Thymus (tissue), 11 donors: ENCODE results near the gene KRTAP10-12. TPM values are rescaled to one million over a fixed set of nuclear protein-coding genes. Genes with fewer than 3 reads are reported as not detected.

ENCODE experiments used
- DNase-seq, 9 donors: peaks; one replicate each; pipeline ENCODE4 v3.0.0-alpha.2; 2013; ENCODE audit warnings: low spot score in 9 of 9, low read depth in 6 of 9, missing footprints in 1 of 9
- H3K27ac ChIP-seq, 2 donors: one replicate each; pipeline ENCODE4 v1.5.1; 2013; ENCODE audit warnings: control low read depth in 1 of 2, low read depth in 1 of 2, low read length in 1 of 2, mild to moderate bottlenecking in 1 of 2, moderate library complexity in 1 of 2
- H3K27me3 ChIP-seq, 2 donors: one replicate each; pipeline ENCODE4 v1.5.1; 2013; ENCODE audit warnings: low read length in 1 of 2; ENCODE audit not compliant: control insufficient read depth in 2 of 2, insufficient read depth in 1 of 2
- H3K36me3 ChIP-seq, 2 donors: one replicate each; pipeline ENCODE4 v1.5.1; 2013; ENCODE audit warnings: low read length in 1 of 2, mild to moderate bottlenecking in 1 of 2, moderate library complexity in 1 of 2; ENCODE audit not compliant: control insufficient read depth in 2 of 2, insufficient read depth in 2 of 2
- H3K4me1 ChIP-seq, 2 donors: one replicate each; pipeline ENCODE4 v1.5.1; 2013; ENCODE audit warnings: low read length in 2 of 2; ENCODE audit not compliant: control insufficient read depth in 2 of 2, insufficient read depth in 2 of 2
- H3K4me3 ChIP-seq, 2 donors: one replicate each; pipeline ENCODE4 v1.5.1; 2013; ENCODE audit warnings: low read length in 2 of 2, control low read depth in 1 of 2, mild to moderate bottlenecking in 1 of 2
- H3K9me3 ChIP-seq, 2 donors: one replicate each; pipeline ENCODE4 v1.5.1; 2013; ENCODE audit warnings: low read length in 1 of 2, mild to moderate bottlenecking in 1 of 2; ENCODE audit not compliant: control insufficient read depth in 2 of 2, insufficient read depth in 1 of 2
- WGBS: extraction: QIAGEN DNeasy Blood & Tissue Kit; methylation state at CpG from one replicate; pipeline ENCODE4 v1.1.7; 2013; 5-methylcytosine and 5-hydroxymethylcytosine counted together
- polyA plus RNA-seq: library from polyadenylated mRNA; stranded (reverse); fragments of 200-250 nt; gene quantifications from one replicate; pipeline ENCODE4 v1.2.3, GENCODE V29; 2013
- total RNA-seq: library from RNA; stranded (reverse); fragments of 120-200 nt; gene quantifications from one replicate; pipeline ENCODE4 v1.2.4, GENCODE V29; 2013
- donor health status: healthy.

Gene KRTAP10-12
- total and polyA plus RNA-seq, 2 donors: not detected

GRCh38 chr21:44712203-44713028 is 15.4 kb downstream of the KRTAP10-12 start:
- Histone ChIP-seq H3K4me3 (no peak overlapping the region), H3K27me3 (peaks cover 67 to 91% of the 10 kb centered on the region in 2 donors), H3K4me1 (peaks cover 0 to 5% of the 10 kb centered on the region in 2 donors), H3K27ac (no peak overlapping the region), H3K9me3 (peaks cover 0 to 4% of the 10 kb centered on the region in 2 donors), H3K36me3 (no peaks in the 10 kb centered on the region)
- 13% methylated on average over 22 of the region's 22 CpGs for WGBS
- DNase-seq: no peak

- no peaks in the 10 kb centered on the region for H3K36me3 ChIP-seq
- no peak overlapping the region for H3K4me3 ChIP-seq
- H3K27me3 ChIP-seq: peaks cover 61 to 84% of the 10 kb centered on the region in 2 donors
- H3K4me1 ChIP-seq: peaks cover 0 to 5% of the 10 kb centered on the region in 2 donors
- no peak overlapping the region for H3K27ac ChIP-seq
- H3K9me3 ChIP-seq: peaks cover 0 to 4% of the 10 kb centered on the region in 2 donors
- WGBS: 69% methylated on average over 9 of the region's 9 CpGs
- no peak for DNase-seq
Measured at GRCh38 chr21:44713130-44713529, 16.2 kb downstream of the KRTAP10-12 start.

- no peak overlapping the region for H3K4me3 ChIP-seq
- DNase-seq: no peak
- 93% methylated on average over 10 of the region's 10 CpGs for WGBS
- no peak overlapping the region for H3K27ac ChIP-seq
- no peaks in the 10 kb centered on the region for H3K36me3 ChIP-seq
- H3K9me3 ChIP-seq: peaks cover 0 to 4% of the 10 kb centered on the region in 2 donors
- H3K27me3 ChIP-seq: peaks cover 56 to 84% of the 10 kb centered on the region in 2 donors
- peaks cover 0 to 2% of the 10 kb centered on the region in 2 donors for H3K4me1 ChIP-seq
Measured at GRCh38 chr21:44713846-44714245, 16.9 kb downstream of the KRTAP10-12 start.

GRCh38 chr21:44714905-44715304 is 17.9 kb downstream of the KRTAP10-12 start:
- no peak overlapping the region for H3K4me3 ChIP-seq
- peaks cover 0 to 2% of the 10 kb centered on the region in 2 donors for H3K4me1 ChIP-seq
- peaks cover 46 to 74% of the 10 kb centered on the region in 2 donors for H3K27me3 ChIP-seq
- WGBS: 15% methylated on average over 8 of the region's 8 CpGs
- no peak overlapping the region for H3K27ac ChIP-seq
- H3K36me3 ChIP-seq: no peaks in the 10 kb centered on the region
- H3K9me3 ChIP-seq: peaks cover 0 to 4% of the 10 kb centered on the region in 2 donors
- DNase-seq: no peak

GRCh38 chr21:44716984-44717383 is 20.0 kb downstream of the KRTAP10-12 start:
- Histone ChIP-seq H3K27ac (no peak overlapping the region), H3K27me3 (peaks cover 29 to 69% of the 10 kb centered on the region in 2 donors), H3K4me1 (peaks cover 0 to 2% of the 10 kb centered on the region in 2 donors), H3K4me3 (no peak overlapping the region), H3K9me3 (peaks cover 0 to 4% of the 10 kb centered on the region in 2 donors), H3K36me3 (no peaks in the 10 kb centered on the region)
- no peak for DNase-seq

- 58% methylated on average over 2 of the region's 2 CpGs for WGBS
- Histone ChIP-seq H3K4me1 (peaks cover 0 to 2% of the 10 kb centered on the region in 2 donors), H3K27me3 (peaks cover 25 to 68% of the 10 kb centered on the region in 2 donors), H3K36me3 (no peaks in the 10 kb centered on the region), H3K27ac (no peak overlapping the region), H3K9me3 (peaks cover 0 to 4% of the 10 kb centered on the region in 2 donors), H3K4me3 (no peak overlapping the region)
- DNase-seq: no peak
Measured at GRCh38 chr21:44718093-44718492, 21.1 kb downstream of the KRTAP10-12 start.

- peaks cover 0 to 2% of the 10 kb centered on the region in 2 donors for H3K4me1 ChIP-seq
- no peaks in the 10 kb centered on the region for H3K36me3 ChIP-seq
- peaks cover 23 to 68% of the 10 kb centered on the region in 2 donors for H3K27me3 ChIP-seq
- DNase-seq: no peak
- H3K4me3 ChIP-seq: no peak overlapping the region
- H3K27ac ChIP-seq: no peak overlapping the region
- 62% methylated on average over 6 of the region's 6 CpGs for WGBS
- H3K9me3 ChIP-seq: peaks cover 0 to 4% of the 10 kb centered on the region in 2 donors
Measured at GRCh38 chr21:44718571-44718970, 21.6 kb downstream of the KRTAP10-12 start.

- Histone ChIP-seq H3K27me3 (peaks cover 22 to 67% of the 10 kb centered on the region in 2 donors), H3K4me3 (no peak overlapping the region), H3K9me3 (no peaks in the 10 kb centered on the region), H3K4me1 (no peaks in the 10 kb centered on the region), H3K36me3 (no peaks in the 10 kb centered on the region), H3K27ac (no peak overlapping the region)
- WGBS: 96% methylated on average over 2 of the region's 2 CpGs
- DNase-seq: no peak
Measured at GRCh38 chr21:44720170-44720569, 23.2 kb downstream of the KRTAP10-12 start.

- Histone ChIP-seq H3K27me3 (peaks cover 22 to 61% of the 10 kb centered on the region in 2 donors), H3K4me1 (no peaks in the 10 kb centered on the region), H3K36me3 (no peaks in the 10 kb centered on the region), H3K27ac (no peak overlapping the region), H3K9me3 (no peaks in the 10 kb centered on the region), H3K4me3 (no peak overlapping the region)
- DNase-seq: no peak
- 49% methylated on average over 5 of the region's 5 CpGs for WGBS
Measured at GRCh38 chr21:44722731-44723130, 25.8 kb downstream of the KRTAP10-12 start.
